GM19452 (cell line): ENCODE results near the gene FKBP2.

Experiments used
- ATAC-seq: cut with Tn5 transposase; IDR thresholded peaks from one replicate; pipeline ENCODE4 v1.9.1; 2021; ENCODE audit not compliant: unreplicated experiment

The FKBP2 gene

GRCh38 chr11:64248578-64248977 is 7.7 kb downstream of the FKBP2 start:
- no peak for ATAC-seq

- no peak for ATAC-seq
Measured at GRCh38 chr11:64249038-64249437, 8.1 kb downstream of the FKBP2 start.

GRCh38 chr11:64249563-64250414 is 8.9 kb downstream of the FKBP2 start:
- no peak for ATAC-seq

- no peak for ATAC-seq
Measured at GRCh38 chr11:64250415-64251015, 9.6 kb downstream of the FKBP2 start.

- no peak for ATAC-seq
Measured at GRCh38 chr11:64251016-64251752, 10.3 kb downstream of the FKBP2 start, which contains the start of gene PLCB3. Gene PLCB3, plus strand, starts transcription at chr11:64251530. Its CDS starts 120 bp downstream, at chr11:64251650.

- no peak for ATAC-seq
Measured at GRCh38 chr11:64251753-64252002, 10.8 kb downstream of the FKBP2 start.

- ATAC-seq: no peak
Measured at GRCh38 chr11:64252003-64252872, 11.3 kb downstream of the FKBP2 start.

GRCh38 chr11:64253043-64253442 is 12.1 kb downstream of the FKBP2 start:
- no peak for ATAC-seq

- ATAC-seq: no peak
Measured at GRCh38 chr11:64253481-64253880, 12.6 kb downstream of the FKBP2 start.

GRCh38 chr11:64254326-64254725 is 13.4 kb downstream of the FKBP2 start:
- no peak for ATAC-seq

GRCh38 chr11:64255135-64256128 is 14.5 kb downstream of the FKBP2 start:
- no peak for ATAC-seq

- ATAC-seq: no peak
Measured at GRCh38 chr11:64256300-64256699, 15.4 kb downstream of the FKBP2 start.

- no peak for ATAC-seq
Measured at GRCh38 chr11:64258356-64258755, 17.5 kb downstream of the FKBP2 start.

- no peak for ATAC-seq
Measured at GRCh38 chr11:64258946-64259532, 18.1 kb downstream of the FKBP2 start.

- no peak for ATAC-seq
Measured at GRCh38 chr11:64259533-64260067, 18.7 kb downstream of the FKBP2 start.

GRCh38 chr11:64260147-64260708 is 19.3 kb downstream of the FKBP2 start:
- ATAC-seq: no peak

GRCh38 chr11:64261556-64262080 is 20.7 kb downstream of the FKBP2 start:
- ATAC-seq: no peak

GRCh38 chr11:64262271-64263002 is 21.5 kb downstream of the FKBP2 start:
- no peak for ATAC-seq
